HG02840 (cell line): ENCODE measurements around the gene CPS1.

Source experiments
- ATAC-seq: cut with Tn5 transposase; IDR thresholded peaks from one replicate; pipeline ENCODE4 v1.9.1; 2021; ENCODE audit warnings: mild to moderate bottlenecking, moderate library complexity, moderate number of reproducible peaks; ENCODE audit not compliant: unreplicated experiment, low FRiP score

CPS1 gene

DNA sequence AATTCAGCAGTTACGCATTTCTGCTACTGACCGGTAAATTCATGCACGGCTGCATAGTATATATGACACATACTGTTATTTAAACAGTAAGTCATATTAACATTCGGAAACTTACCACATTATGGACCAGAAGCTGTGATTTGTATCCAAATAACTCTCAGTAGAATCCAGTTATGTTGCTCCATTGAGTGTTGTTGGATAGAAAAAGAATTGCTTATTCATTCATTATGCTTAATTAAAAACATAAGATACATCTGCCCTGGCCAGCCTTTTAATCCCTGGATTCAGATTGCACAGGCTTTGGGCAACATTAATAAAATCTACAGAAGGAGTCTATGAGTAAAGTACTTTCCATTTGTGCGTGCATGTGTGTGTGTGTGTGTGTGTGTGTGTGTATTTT is 111.3 kb downstream of the CPS1 start:
- ATAC-seq, result no peak

DNA sequence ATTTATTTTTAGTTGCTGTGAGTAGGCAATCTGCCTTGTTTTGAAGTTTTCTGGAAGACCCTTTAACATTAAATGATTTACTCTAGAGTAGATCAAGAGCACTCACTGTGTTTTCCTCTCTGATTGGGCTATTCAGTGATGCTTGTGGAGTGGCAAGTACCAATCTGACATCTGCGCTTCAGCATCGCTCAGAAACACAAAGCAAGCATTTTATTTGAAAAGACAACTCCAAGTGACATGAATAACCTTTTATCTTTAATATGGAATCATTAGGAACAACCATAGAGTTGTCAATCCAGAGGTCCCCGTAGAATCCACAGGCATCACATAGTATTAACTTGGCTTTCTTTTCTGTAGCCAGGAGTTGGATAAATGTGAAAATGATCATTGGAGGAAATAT is 114.7 kb downstream of the CPS1 start:
- ATAC-seq, result no peak

DNA sequence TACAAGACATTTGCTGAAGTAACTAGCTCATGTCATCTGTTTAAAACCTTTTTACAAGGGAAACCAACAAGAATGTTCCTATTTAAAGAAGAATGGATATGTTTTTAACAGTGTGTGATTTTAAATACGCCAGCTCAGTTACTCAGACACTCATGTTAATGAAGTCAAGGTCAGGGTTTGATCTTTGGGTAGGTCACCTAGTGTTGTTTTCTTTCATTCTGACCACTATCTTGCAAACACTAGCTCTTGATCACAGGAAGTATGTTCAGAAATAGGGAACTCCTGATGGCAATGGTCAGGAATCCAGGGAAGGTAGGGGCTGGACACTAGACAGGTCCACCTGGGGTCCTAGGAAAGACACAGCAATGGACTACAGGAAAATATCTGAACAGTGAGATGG is 116.7 kb downstream of the CPS1 start:
- no peak for ATAC-seq

- no peak for ATAC-seq
These were observed 119.7 kb downstream of the CPS1 start for GRCh38 chr2:210676067-210676466.

DNA sequence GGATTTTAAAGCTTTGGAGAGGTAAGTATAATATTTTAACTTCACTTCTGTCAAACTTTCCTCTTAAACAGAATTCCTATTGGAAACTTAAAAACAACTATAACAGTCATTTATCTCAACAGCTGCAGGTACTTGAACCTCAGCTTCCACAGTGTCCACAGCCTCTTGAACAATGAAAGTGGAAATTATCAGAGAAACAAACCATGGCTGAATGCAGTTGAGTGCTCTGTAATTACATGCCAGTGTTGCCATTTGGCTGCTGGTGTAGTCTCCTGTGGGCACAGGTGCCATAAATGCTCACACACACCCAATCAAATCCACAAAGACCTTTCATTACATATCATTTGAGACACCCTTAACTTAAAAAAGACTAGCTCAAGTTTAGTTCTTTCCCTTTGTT is 125.1 kb downstream of the CPS1 start:
- ATAC-seq, result no peak

GRCh38 chr2:210686401-210686800 is 130.0 kb downstream of the CPS1 start:
- no peak for ATAC-seq

- ATAC-seq, result no peak
These were observed 131.5 kb downstream of the CPS1 start for GRCh38 chr2:210687786-210688470.

DNA sequence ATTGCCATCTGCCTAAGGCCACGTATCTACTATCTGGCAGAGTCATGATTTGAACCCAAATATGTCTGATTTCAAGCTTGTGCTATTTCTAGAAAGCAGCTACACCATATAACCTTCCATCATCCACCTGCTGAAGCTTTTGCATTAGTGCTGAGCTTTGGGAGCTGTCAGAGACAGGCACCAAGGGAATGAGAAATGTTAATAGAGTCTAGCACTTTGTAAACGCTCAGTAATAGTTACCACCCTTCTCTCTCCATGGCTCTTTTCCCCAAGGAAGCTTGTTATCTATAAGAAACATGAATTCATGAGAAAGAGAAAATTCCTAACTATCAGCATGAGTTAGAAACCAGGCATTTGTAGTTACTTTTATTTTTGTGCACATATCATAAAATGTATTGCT is 151.5 kb downstream of the CPS1 start:
- no peak for ATAC-seq

GRCh38 chr2:210713122-210713521 is 156.7 kb downstream of the CPS1 start:
- ATAC-seq, result no peak

GRCh38 chr2:210715560-210716082 is 159.2 kb downstream of the CPS1 start:
- no peak for ATAC-seq

DNA sequence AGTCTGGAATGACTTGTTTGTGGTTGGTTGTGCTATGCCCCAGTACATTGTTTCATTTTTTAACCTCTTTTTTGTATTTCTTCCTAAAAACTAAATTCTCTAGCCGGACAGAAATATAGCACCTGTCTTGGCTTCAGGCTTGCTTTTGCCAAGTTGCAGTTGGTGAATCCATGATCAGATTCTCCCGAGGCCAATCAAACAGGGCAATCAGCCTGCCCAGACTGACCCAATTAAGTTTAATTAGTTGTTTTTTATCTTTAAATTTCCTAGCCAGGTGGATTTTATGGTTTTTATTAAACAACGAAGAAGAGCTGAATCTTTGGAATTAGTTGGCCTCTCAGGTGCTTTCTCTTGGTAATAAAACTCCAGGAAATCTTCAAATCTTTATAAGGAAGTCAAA is 162.1 kb downstream of the CPS1 start:
- no peak for ATAC-seq

DNA sequence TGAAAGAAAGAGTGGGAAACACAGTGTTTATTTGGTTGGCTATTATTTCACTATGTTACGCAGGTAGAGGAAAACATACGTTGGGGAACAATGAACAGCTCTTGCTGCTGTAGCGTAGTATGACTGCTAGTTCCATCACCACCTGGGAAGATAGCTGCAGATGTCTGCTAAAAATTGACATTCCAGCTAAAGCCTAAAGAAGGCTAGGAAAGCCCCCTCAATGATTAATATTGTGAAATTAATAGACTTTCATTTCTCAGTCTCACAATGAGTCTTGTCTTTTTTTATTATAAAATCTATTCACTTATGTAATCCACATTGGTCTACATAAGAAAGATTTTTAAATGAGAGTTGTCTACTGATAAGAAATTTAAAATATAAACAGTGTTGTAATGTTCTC is 165.7 kb downstream of the CPS1 start:
- no peak for ATAC-seq

- ATAC-seq, result no peak
These were observed 171.2 kb downstream of the CPS1 start for GRCh38 chr2:210727549-210727948.
